Memory B cell (primary cell): ENCODE measurements around the gene CHD5.

ENCODE experiments used
- ATAC-seq: fragments of 150-1000 bp; cut with Tn5 transposase; 2 replicates; pipeline ENCODE4 v1.10.0; 2021; ENCODE audit warnings: low read depth, mild to moderate bottlenecking, moderate library complexity
- DNase-seq, 2 donors: peaks; one replicate each; pipeline ENCODE4 v3.0.0; 2022; ENCODE audit warnings: low spot score in 2 of 2
- H3K27ac Mint-ChIP-seq: one replicate; pipeline ENCODE4 v1.8.0; 2022; ENCODE audit warnings: mild to moderate bottlenecking, moderate library complexity, mixed read lengths
- H3K27me3 Mint-ChIP-seq: one replicate; pipeline ENCODE4 v1.8.0; 2022; ENCODE audit warnings: mixed read lengths
- H3K36me3 Mint-ChIP-seq: one replicate; pipeline ENCODE4 v1.8.0; 2022; ENCODE audit warnings: mild to moderate bottlenecking, mixed read lengths
- H3K4me1 Mint-ChIP-seq: one replicate; pipeline ENCODE4 v1.8.0; 2022; ENCODE audit warnings: mixed read lengths
- H3K4me3 Mint-ChIP-seq: one replicate; pipeline ENCODE4 v1.8.0; 2022; ENCODE audit warnings: mild to moderate bottlenecking, moderate library complexity, mixed read lengths
- H3K9me3 Mint-ChIP-seq: one replicate; pipeline ENCODE4 v1.8.0; 2022; ENCODE audit warnings: mixed read lengths

Gene CHD5

GRCh38 chr1:6107409-6108356, 72.4 kb downstream of the CHD5 start:
- peaks cover 8% of the 10 kb centered on the region for H3K36me3 Mint-ChIP-seq
- H3K4me3 Mint-ChIP-seq: no peak overlapping the region
- peaks cover 20% of the 10 kb centered on the region for H3K27me3 Mint-ChIP-seq
- H3K9me3 Mint-ChIP-seq: peaks cover 6% of the 10 kb centered on the region
- no peak overlapping the region for H3K27ac Mint-ChIP-seq
- H3K4me1 Mint-ChIP-seq: peaks cover 13% of the 10 kb centered on the region
- ATAC-seq: no peak
- DNase-seq: no peak

GRCh38 chr1:6106977-6107376, 73.1 kb downstream of the CHD5 start:
- no peak for ATAC-seq
- DNase-seq: no peak
- Mint-ChIP-seq H3K4me3 (no peak overlapping the region), H3K4me1 (peaks cover 13% of the 10 kb centered on the region), H3K27me3 (peaks cover 18% of the 10 kb centered on the region), H3K9me3 (peaks cover 6% of the 10 kb centered on the region), H3K27ac (no peak overlapping the region), H3K36me3 (peaks cover 8% of the 10 kb centered on the region)

DNA sequence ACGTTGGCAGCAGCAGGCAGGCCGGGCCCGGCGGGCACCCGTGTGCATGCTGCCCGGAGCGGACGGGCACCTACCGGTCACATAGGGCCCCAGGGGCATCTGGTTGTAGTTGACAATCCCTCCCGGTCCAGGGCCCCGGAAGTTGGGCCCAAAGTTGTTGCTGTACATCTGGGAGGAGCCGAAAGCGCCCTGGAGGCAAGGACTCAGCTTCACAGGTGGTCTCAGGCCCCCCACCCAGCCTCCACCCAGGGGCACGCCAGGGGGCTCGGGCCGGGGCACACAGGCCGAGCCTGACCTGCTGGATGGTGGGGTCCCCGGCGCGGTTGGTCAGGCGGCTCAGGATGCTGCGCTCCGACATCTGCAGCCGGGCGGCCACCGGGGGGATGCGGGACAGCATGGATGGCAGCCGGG, 73.8 kb downstream of the CHD5 start:
- ATAC-seq (no peak), DNase-seq (no peak)
- Mint-ChIP-seq H3K9me3 (peaks cover 6% of the 10 kb centered on the region), H3K27ac (no peak overlapping the region), H3K36me3 (peaks cover 8% of the 10 kb centered on the region), H3K4me3 (no peak overlapping the region), H3K27me3 (peaks cover 18% of the 10 kb centered on the region), H3K4me1 (peaks cover 13% of the 10 kb centered on the region)

- H3K36me3 Mint-ChIP-seq: peaks cover 8% of the 10 kb centered on the region
- no peak overlapping the region for H3K4me3 Mint-ChIP-seq
Observed at GRCh38 chr1:6105763-6106162, 74.4 kb downstream of the CHD5 start.

DNA sequence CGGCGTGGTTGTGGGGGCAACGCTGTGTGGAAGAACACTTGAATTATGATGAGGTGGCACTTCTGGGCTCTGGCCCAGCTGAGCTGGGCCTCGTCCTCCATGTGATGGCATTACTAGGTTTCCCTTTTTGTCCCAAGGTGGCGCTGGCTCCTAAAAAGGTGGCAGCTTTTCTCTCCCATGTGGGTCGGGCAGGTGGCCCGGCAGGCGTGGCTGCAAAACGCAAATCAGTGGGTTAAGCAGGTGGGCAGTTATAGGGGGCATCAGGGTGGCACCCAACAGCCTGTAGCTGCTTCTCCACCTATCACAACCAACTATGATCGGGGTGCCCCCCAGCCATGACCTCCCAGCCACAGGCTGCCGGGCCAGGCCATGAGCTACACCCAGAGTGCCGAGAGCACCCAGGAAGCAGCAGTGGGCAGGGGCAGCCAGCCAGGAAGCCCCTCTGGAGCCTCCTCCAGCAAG, 74.9 kb downstream of the CHD5 start:
- Mint-ChIP-seq H3K36me3 (peaks cover 8% of the 10 kb centered on the region), H3K4me3 (no peak overlapping the region), H3K4me1 (peaks cover 13% of the 10 kb centered on the region), H3K27ac (no peak overlapping the region), H3K9me3 (peaks cover 6% of the 10 kb centered on the region), H3K27me3 (peaks cover 18% of the 10 kb centered on the region)
- ATAC-seq (no peak), DNase-seq (no peak)

More at GRCh38 chr1:6105763-6106162, 74.4 kb downstream of the CHD5 start:
- ATAC-seq: no peak
- Mint-ChIP-seq H3K27me3 (peaks cover 18% of the 10 kb centered on the region), H3K9me3 (peaks cover 6% of the 10 kb centered on the region), H3K4me1 (peaks cover 13% of the 10 kb centered on the region), H3K27ac (no peak overlapping the region)
- DNase-seq: no peak

DNA sequence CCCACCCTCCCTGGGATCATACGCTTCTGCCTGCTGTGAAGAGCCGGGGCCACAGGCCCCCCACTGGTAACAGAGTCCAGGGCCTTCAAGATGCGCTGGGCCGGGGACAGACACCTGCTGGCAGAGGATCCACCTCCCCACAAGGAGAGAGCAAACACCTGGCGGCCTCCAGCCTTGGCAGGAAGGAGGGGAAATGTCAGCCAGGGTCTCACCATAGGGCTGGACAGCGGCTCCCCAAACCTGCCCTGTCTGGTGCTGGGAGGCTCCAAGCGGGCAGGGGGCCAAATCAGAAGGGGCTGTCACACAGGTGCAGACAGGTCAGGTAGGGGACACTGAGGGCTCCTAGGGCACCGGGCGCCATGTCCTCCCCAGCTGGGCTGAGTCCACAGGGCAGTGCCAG, 75.5 kb downstream of the CHD5 start:
- Mint-ChIP-seq H3K27ac (no peak overlapping the region), H3K27me3 (peaks cover 18% of the 10 kb centered on the region), H3K4me1 (peaks cover 13% of the 10 kb centered on the region), H3K36me3 (peaks cover 8% of the 10 kb centered on the region), H3K9me3 (peaks cover 6% of the 10 kb centered on the region), H3K4me3 (no peak overlapping the region)
- DNase-seq (no peak), ATAC-seq (no peak)

DNA sequence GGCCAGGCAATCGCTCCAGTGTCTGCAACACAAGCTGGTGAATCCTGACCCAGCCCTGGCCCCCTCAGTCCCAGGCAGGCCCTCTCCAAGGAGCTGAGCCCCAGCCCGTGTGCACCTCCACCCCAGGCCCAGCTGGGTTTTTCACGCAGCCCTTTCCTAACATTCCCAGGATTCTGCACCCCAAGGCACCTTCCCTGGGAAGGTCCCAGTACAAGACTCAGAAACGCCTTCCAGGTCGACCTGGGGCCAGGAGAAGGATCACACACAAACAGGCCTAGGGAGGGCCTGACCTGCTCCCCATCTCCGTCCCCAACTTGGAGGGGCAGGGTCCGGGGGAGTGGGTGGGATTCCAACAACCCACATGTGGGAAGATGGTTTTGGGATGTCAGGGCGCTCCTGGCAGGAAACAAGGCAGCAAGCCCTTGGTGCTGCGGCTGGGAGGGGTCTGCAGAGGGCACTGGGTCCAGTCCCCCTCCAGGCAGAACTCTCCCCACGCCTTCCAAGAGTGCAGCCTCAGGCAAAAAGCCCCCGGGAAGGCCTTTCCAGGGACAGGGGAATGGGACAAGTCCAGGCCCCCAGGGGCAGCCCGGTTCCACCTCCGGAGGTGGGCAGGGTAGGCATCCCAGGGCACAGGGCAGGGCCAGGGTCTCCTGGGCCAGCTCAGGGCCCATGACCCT, 76.1 kb downstream of the CHD5 start:
- Mint-ChIP-seq H3K27me3 (peaks cover 18% of the 10 kb centered on the region), H3K36me3 (peaks cover 11% of the 10 kb centered on the region), H3K4me1 (peaks cover 13% of the 10 kb centered on the region), H3K27ac (no peak overlapping the region), H3K9me3 (peaks cover 6% of the 10 kb centered on the region), H3K4me3 (no peak overlapping the region)
- DNase-seq (no peak), ATAC-seq (no peak)

- H3K4me1 Mint-ChIP-seq: peaks cover 8% of the 10 kb centered on the region
- DNase-seq (no peak), ATAC-seq (no peak)
- peaks cover 9% of the 10 kb centered on the region for H3K36me3 Mint-ChIP-seq
- peaks cover 13% of the 10 kb centered on the region for H3K27me3 Mint-ChIP-seq
- peaks cover 6% of the 10 kb centered on the region for H3K9me3 Mint-ChIP-seq
- H3K4me3 Mint-ChIP-seq: no peak overlapping the region
- no peak overlapping the region for H3K27ac Mint-ChIP-seq
Observed at GRCh38 chr1:6103111-6103853, 76.8 kb downstream of the CHD5 start.

GRCh38 chr1:6102532-6102845, 77.6 kb downstream of the CHD5 start:
- DNase-seq (no peak), ATAC-seq (no peak)
- peaks cover 5% of the 10 kb centered on the region for H3K27me3 Mint-ChIP-seq
- H3K4me1 Mint-ChIP-seq: peaks cover 3% of the 10 kb centered on the region
- H3K36me3 Mint-ChIP-seq: peaks cover 9% of the 10 kb centered on the region
- H3K9me3 Mint-ChIP-seq: peaks cover 4% of the 10 kb centered on the region
- H3K27ac Mint-ChIP-seq: no peak overlapping the region
- no peak overlapping the region for H3K4me3 Mint-ChIP-seq

GRCh38 chr1:6101826-6102531, 78.1 kb downstream of the CHD5 start:
- Mint-ChIP-seq H3K9me3 (no peaks in the 10 kb centered on the region), H3K4me1 (no peaks in the 10 kb centered on the region), H3K27ac (no peak overlapping the region), H3K4me3 (no peak overlapping the region), H3K27me3 (no peaks in the 10 kb centered on the region), H3K36me3 (peaks cover 9% of the 10 kb centered on the region)
- ATAC-seq: no peak
- DNase-seq: no peak

DNA sequence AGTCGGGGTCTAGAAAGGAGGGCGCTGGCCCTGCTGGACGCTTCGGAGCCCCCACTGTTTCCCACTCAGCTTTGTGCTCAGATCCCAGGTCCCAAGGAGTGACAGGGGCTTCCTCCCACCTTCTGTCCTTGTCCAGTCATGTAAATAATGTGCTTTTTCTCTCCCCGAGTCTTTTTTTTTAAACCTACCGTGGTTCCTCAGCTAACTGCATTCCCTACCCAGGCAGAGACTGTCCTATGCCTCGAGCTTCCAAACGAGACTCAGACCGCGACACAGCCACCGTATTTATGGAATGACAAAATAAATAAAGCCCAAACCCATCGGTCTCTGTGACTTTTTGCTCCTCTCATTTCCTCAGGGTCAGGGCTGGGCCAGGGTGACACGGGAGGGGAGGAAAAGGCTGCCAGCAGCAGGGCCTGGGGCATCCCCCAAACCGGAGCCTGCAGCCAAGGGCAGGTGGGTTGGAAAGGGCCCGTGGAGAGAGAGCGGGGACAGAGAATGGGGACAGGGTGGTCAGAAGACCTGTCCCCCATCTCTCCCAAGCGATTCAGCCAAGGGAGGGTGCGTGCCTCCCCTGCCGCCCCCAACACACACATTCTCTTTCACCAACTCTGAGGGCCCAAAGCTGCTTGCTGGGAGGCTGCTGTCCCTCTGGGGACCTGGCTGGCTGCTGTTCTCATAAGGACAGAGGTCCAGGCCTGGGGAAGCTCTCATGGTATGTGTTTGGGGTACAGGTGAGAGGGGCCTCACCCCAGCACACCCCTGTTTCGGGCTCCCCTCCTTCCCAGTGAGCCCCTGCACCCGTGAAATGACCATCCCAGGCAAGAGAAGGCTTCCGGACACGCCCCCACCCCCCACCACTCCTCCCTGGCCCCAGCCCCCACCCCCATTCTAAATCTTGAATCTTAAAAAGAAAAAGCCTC, 79.0 kb downstream of the CHD5 start:
- ATAC-seq: no peak
- H3K4me3 Mint-ChIP-seq: no peak overlapping the region
- H3K9me3 Mint-ChIP-seq: no peaks in the 10 kb centered on the region
- no peak for DNase-seq
- H3K4me1 Mint-ChIP-seq: no peaks in the 10 kb centered on the region
- H3K27ac Mint-ChIP-seq: no peak overlapping the region
- H3K27me3 Mint-ChIP-seq: no peaks in the 10 kb centered on the region
- H3K36me3 Mint-ChIP-seq: peaks cover 9% of the 10 kb centered on the region

- no peak overlapping the region for H3K27ac Mint-ChIP-seq
- peak; percentile 41 for ATAC-seq
- no peaks in the 10 kb centered on the region for H3K4me1 Mint-ChIP-seq
- no peaks in the 10 kb centered on the region for H3K9me3 Mint-ChIP-seq
- peaks cover 9% of the 10 kb centered on the region for H3K36me3 Mint-ChIP-seq
- DNase-seq: no peak
- no peaks in the 10 kb centered on the region for H3K27me3 Mint-ChIP-seq
- no peak overlapping the region for H3K4me3 Mint-ChIP-seq
Observed at GRCh38 chr1:6099787-6100765, 80.0 kb downstream of the CHD5 start.
